Measurements from ENCODE around the gene KAZN.

GRCh38 chr1:14850563-14850962, 252.1 kb downstream of the KAZN start:
- TF ChIP-seq CTCF (IDR thresholded peaks at IDR 0.05; ENCODE audit: insufficient read depth, low read depth, low read length) (no peak), EZH2 (IDR thresholded peaks at IDR 0.05; ENCODE audit: insufficient read depth, low read length) (no peak)
